ENCODE measurements around the gene REL. TPM values are rescaled to one million over a fixed set of nuclear protein-coding genes. Genes with fewer than 3 reads are reported as not detected.

The REL gene
- total and polyA plus RNA-seq, 4 donors: 3.4 to 37.0 (median 18.9) TPM

GRCh38 chr2:60939622-60940021 is 58.2 kb downstream of the REL start:
- H3K27me3 ChIP-seq (ENCODE audit: control insufficient read depth in 3 of 3, insufficient read depth in 3 of 3, low read length in 2 of 3): no peaks in the 10 kb centered on the region
- WGBS, 2 donors: 68 to 78% methylated on average over 2 of the region's 2 CpGs
- TF ChIP-seq CTCF (IDR thresholded peaks at IDR 0.05; ENCODE audit: control extremely low read depth, extremely low read depth): no peak
- H3K4me1 ChIP-seq (ENCODE audit: control insufficient read depth in 5 of 5, insufficient read depth in 5 of 5, low read length in 5 of 5): peaks cover 0 to 3% (median 0%) of the 10 kb centered on the region in 5 donors
- H3K36me3 ChIP-seq (ENCODE audit: control insufficient read depth in 4 of 4, insufficient read depth in 4 of 4, low read length in 4 of 4): peaks cover 0 to 12% (median 6%) of the 10 kb centered on the region in 4 donors
- no peak for DNase-seq
- H3K4me3 ChIP-seq: no peak overlapping the region
- H3K9ac ChIP-seq (ENCODE audit: insufficient read depth in 1 of 2, low read length in 2 of 2): no peak overlapping the region
- no peak for ATAC-seq (ENCODE audit: insufficient read depth, low FRiP score)
- no peak overlapping the region for H3K27ac ChIP-seq (ENCODE audit: low read depth in 1 of 2, low read length in 1 of 2)
- H3K9me3 ChIP-seq (ENCODE audit: control insufficient read depth in 4 of 4, insufficient read depth in 3 of 4, low read length in 3 of 4): peaks cover 0 to 2% (median 0%) of the 10 kb centered on the region in 4 donors

- no peaks in the 10 kb centered on the region for H3K4me1 ChIP-seq (ENCODE audit: control insufficient read depth in 5 of 5, insufficient read depth in 5 of 5, low read length in 5 of 5)
Observed at GRCh38 chr2:60945341-60945740, 64.0 kb downstream of the REL start.

GRCh38 chr2:60947056-60947455 is 65.7 kb downstream of the REL start:
- Histone ChIP-seq H3K9ac (ENCODE audit: insufficient read depth in 1 of 2, low read length in 2 of 2) (no peak overlapping the region), H3K27me3 (ENCODE audit: control insufficient read depth in 3 of 3, insufficient read depth in 3 of 3, low read length in 2 of 3) (no peaks in the 10 kb centered on the region), H3K4me3 (no peak overlapping the region), H3K36me3 (ENCODE audit: control insufficient read depth in 4 of 4, insufficient read depth in 4 of 4, low read length in 4 of 4) (peaks cover 0 to 13% (median 4%) of the 10 kb centered on the region in 4 donors), H3K9me3 (ENCODE audit: control insufficient read depth in 4 of 4, insufficient read depth in 3 of 4, low read length in 3 of 4) (peaks cover 0 to 2% (median 0%) of the 10 kb centered on the region in 4 donors), H3K27ac (ENCODE audit: low read depth in 1 of 2, low read length in 1 of 2) (no peak overlapping the region), H3K4me1 (ENCODE audit: control insufficient read depth in 5 of 5, insufficient read depth in 5 of 5, low read length in 5 of 5) (no peaks in the 10 kb centered on the region)
- 88 to 90% methylated on average over 4 of the region's 4 CpGs for WGBS, 2 donors
- no peak for TF ChIP-seq CTCF (IDR thresholded peaks at IDR 0.05; ENCODE audit: control extremely low read depth, extremely low read depth)
- DNase-seq (no peak), ATAC-seq (ENCODE audit: insufficient read depth, low FRiP score) (no peak)

More at GRCh38 chr2:60945341-60945740, 64.0 kb downstream of the REL start:
- Histone ChIP-seq H3K4me3 (no peak overlapping the region), H3K9ac (ENCODE audit: insufficient read depth in 1 of 2, low read length in 2 of 2) (no peak overlapping the region), H3K9me3 (ENCODE audit: control insufficient read depth in 4 of 4, insufficient read depth in 3 of 4, low read length in 3 of 4) (peaks cover 0 to 2% (median 0%) of the 10 kb centered on the region in 4 donors), H3K27ac (ENCODE audit: low read depth in 1 of 2, low read length in 1 of 2) (no peak overlapping the region), H3K27me3 (ENCODE audit: control insufficient read depth in 3 of 3, insufficient read depth in 3 of 3, low read length in 2 of 3) (no peaks in the 10 kb centered on the region), H3K36me3 (ENCODE audit: control insufficient read depth in 4 of 4, insufficient read depth in 4 of 4, low read length in 4 of 4) (peaks cover 0 to 14% (median 2%) of the 10 kb centered on the region in 4 donors)
- WGBS, 2 donors: 95% methylated on average over 2 of the region's 2 CpGs
- DNase-seq: no peak
- TF ChIP-seq CTCF (IDR thresholded peaks at IDR 0.05; ENCODE audit: control extremely low read depth, extremely low read depth): no peak
- no peak for ATAC-seq (ENCODE audit: insufficient read depth, low FRiP score)

- Histone ChIP-seq H3K27me3 (ENCODE audit: control insufficient read depth in 3 of 3, insufficient read depth in 3 of 3, low read length in 2 of 3) (no peaks in the 10 kb centered on the region), H3K36me3 (ENCODE audit: control insufficient read depth in 4 of 4, insufficient read depth in 4 of 4, low read length in 4 of 4) (peaks cover 0 to 10% (median 5%) of the 10 kb centered on the region in 4 donors), H3K4me1 (ENCODE audit: control insufficient read depth in 5 of 5, insufficient read depth in 5 of 5, low read length in 5 of 5) (no peaks in the 10 kb centered on the region), H3K9ac (ENCODE audit: insufficient read depth in 1 of 2, low read length in 2 of 2) (no peak overlapping the region), H3K9me3 (ENCODE audit: control insufficient read depth in 4 of 4, insufficient read depth in 3 of 4, low read length in 3 of 4) (peaks cover 0 to 2% (median 0%) of the 10 kb centered on the region in 4 donors), H3K4me3 (no peak overlapping the region), H3K27ac (ENCODE audit: low read depth in 1 of 2, low read length in 1 of 2) (no peak overlapping the region)
- WGBS, 2 donors: 98 to 99% methylated on average over 8 of the region's 8 CpGs
- DNase-seq (no peak), ATAC-seq (ENCODE audit: insufficient read depth, low FRiP score) (no peak)
- no peak for TF ChIP-seq CTCF (IDR thresholded peaks at IDR 0.05; ENCODE audit: control extremely low read depth, extremely low read depth)
Observed at GRCh38 chr2:60948161-60948560, 66.8 kb downstream of the REL start.
